Upper lobe of left lung (tissue), 6 donors: ENCODE measurements around the gene XDH. TPM values are rescaled to one million over a fixed set of nuclear protein-coding genes. Genes with fewer than 3 reads are reported as not detected.

Source experiments
- ATAC-seq, 2 donors: fragments of 200-7000 bp; cut with Tn5 transposase; one replicate each; pipeline ENCODE4 v1.9.1; 2022; ENCODE audit warnings: mild to moderate bottlenecking in 2 of 2, moderate library complexity in 2 of 2; ENCODE audit not compliant: low FRiP score in 2 of 2
- DNase-seq, 2 donors: peaks; one replicate each; pipeline ENCODE4 v3.0.0-alpha.2; 2019 to 2020
- H3K27ac ChIP-seq, 4 donors: fragments of 200-600 bp; sonication (generic); one replicate each; pipeline ENCODE4 v1.5.1; 2016 to 2019
- H3K27me3 ChIP-seq, 4 donors: fragments of 200-600 bp; sonication (generic); one replicate each; pipeline ENCODE4 v1.5.1; 2017 to 2019
- H3K36me3 ChIP-seq, 4 donors: fragments of 200-600 bp; sonication (generic); one replicate each; pipeline ENCODE4 v1.5.1; 2016 to 2019
- H3K4me1 ChIP-seq, 4 donors: fragments of 200-600 bp; sonication (generic); one replicate each; pipeline ENCODE4 v1.5.1; 2018 to 2019
- H3K4me3 ChIP-seq, 4 donors: fragments of 200-600 bp; sonication (generic); one replicate each; pipeline ENCODE4 v1.5.1; 2017 to 2019; ENCODE audit warnings: mild to moderate bottlenecking in 2 of 4, moderate library complexity in 1 of 4
- H3K9me3 ChIP-seq, 4 donors: fragments of 200-600 bp; sonication (generic); one replicate each; pipeline ENCODE4 v1.5.1; 2018 to 2019
- EP300 ChIP-seq, 4 donors: sonication (generic); formaldehyde crosslinking; IDR thresholded peaks; one replicate each; pipeline ENCODE4 v1.5.1; 2017; ENCODE audit warnings: antibody characterized with exemption in 4 of 4, control low read depth in 2 of 4
- POLR2A ChIP-seq, 4 donors: fragments of 450-650 bp; IDR thresholded peaks; one replicate each; pipeline ENCODE4 v1.5.1; 2016 to 2017; ENCODE audit warnings: antibody characterized with exemption in 4 of 4, mild to moderate bottlenecking in 2 of 4
- POLR2AphosphoS5 ChIP-seq, 2 donors: sonication (generic); formaldehyde crosslinking; IDR thresholded peaks; one replicate each; pipeline ENCODE4 v1.5.1; 2017; ENCODE audit warnings: antibody characterized with exemption in 2 of 2
- WGBS, 2 donors: methylation state at CpG; one replicate each; pipeline ENCODE4 v1.1.5; 2017 to 2018; 5-methylcytosine and 5-hydroxymethylcytosine counted together
- total RNA-seq, 6 donors: library from RNA; depleted of rRNA in 4 of 6; stranded (reverse); fragments of >200 nt in 4 of 6; gene quantifications; one replicate each; pipeline versions ENCODE4 v1.1.0 to v1.2.1, GENCODE V29; 2016 to 2021
- TF ChIP-seq, protein P1 (sequence below), 6 experiments: fragments of 450-650 bp in 4 of 6; fragments of 200-600 bp in 2 of 6; sonication (generic) in 2 of 6; IDR thresholded peaks; one replicate each; pipeline ENCODE4 v1.5.1; 2016 to 2019; ENCODE audit warnings: antibody characterized with exemption in 6 of 6
- donor health status: DM: no; HTN: no; CAD: no; lungs with moderate emphysema.
- donor health status: DM: no; HTN: yes; CAD: no; lungs with severe emphysema.

The XDH gene
- total RNA-seq, 6 donors from 2014 or later: 0.30 to 2.9 (median 0.67) TPM; not detected in 1

DNA sequence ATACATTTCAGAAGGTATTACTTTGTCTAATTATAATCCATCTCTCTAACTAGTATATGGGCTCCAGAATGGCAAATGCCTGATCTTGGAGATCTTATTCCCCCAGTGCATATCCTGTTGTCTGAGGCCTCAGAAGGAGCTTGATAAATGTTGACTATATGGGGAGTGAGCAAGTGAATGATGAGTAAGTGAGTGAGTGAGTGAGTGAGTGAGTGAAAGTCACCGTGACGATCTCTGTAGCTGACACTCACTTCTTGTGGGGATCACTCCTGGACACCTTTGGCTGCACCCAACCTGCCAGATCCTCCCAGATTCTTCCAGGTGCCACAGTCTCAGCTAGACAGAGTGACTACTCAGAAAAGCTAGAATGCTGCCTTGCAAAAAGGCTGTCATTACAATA lies 2.8 kb downstream of the XDH start:
- WGBS, 2 donors: 77 to 79% methylated on average over 2 of the region's 2 CpGs
- Histone ChIP-seq H3K4me3 (no peak overlapping the region), H3K36me3 (no peaks in the 10 kb centered on the region), H3K27ac (no peak overlapping the region), H3K27me3 (no peaks in the 10 kb centered on the region), H3K4me1 (peaks cover 0 to 6% (median 1%) of the 10 kb centered on the region in 4 donors), H3K9me3 (no peaks in the 10 kb centered on the region)
- TF ChIP-seq POLR2AphosphoS5 (IDR thresholded peaks at IDR 0.05) (no peak), EP300 (IDR thresholded peaks at IDR 0.05) (no peak), POLR2A (IDR thresholded peaks at IDR 0.05) (no peak)
- TF ChIP-seq, protein P1, sequence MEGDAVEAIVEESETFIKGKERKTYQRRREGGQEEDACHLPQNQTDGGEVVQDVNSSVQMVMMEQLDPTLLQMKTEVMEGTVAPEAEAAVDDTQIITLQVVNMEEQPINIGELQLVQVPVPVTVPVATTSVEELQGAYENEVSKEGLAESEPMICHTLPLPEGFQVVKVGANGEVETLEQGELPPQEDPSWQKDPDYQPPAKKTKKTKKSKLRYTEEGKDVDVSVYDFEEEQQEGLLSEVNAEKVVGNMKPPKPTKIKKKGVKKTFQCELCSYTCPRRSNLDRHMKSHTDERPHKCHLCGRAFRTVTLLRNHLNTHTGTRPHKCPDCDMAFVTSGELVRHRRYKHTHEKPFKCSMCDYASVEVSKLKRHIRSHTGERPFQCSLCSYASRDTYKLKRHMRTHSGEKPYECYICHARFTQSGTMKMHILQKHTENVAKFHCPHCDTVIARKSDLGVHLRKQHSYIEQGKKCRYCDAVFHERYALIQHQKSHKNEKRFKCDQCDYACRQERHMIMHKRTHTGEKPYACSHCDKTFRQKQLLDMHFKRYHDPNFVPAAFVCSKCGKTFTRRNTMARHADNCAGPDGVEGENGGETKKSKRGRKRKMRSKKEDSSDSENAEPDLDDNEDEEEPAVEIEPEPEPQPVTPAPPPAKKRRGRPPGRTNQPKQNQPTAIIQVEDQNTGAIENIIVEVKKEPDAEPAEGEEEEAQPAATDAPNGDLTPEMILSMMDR (IDR thresholded peaks at IDR 0.05): no peak
- DNase-seq: no peak
- no peak for ATAC-seq

DNA sequence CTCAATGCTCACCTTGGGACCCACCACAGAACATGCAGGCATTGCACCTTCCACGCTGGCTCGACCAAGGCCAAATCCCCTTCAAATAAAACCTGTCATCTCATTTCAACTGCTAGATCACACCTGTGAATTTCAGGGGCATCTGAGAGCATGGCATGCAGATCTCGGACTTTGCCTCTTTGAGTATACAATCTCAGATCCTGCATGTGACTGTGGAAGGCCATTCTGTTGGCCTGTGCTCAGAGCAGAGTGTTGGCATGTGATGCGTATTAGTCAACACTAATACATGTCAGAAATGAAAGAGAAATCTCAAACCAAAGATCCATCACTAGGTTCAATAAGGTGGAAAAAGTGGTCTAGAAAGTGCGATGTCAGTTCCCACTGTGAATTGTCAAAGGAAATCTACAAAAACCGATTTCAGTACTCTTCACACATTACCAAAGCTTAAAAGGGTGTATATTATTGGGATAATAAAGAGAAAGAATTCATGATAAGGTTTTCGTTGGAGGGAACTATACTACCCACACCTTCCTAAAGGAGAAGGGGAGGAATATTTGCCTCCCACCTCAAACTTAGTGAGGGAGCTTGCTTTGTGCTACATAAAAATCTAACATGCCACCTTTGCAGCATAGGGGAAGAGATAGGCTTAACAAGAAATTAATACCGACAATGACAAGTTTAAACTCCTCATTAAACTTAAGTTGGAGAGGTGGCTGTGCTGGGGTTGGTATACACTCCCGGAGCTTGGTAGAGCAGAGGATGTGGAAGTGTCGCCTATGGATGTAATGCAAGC lies 7.8 kb downstream of the XDH start:
- Histone ChIP-seq H3K4me1 (no peaks in the 10 kb centered on the region), H3K27ac (no peak overlapping the region), H3K9me3 (no peaks in the 10 kb centered on the region), H3K4me3 (no peak overlapping the region), H3K36me3 (no peaks in the 10 kb centered on the region), H3K27me3 (no peaks in the 10 kb centered on the region)
- 81 to 87% methylated on average over 10 of the region's 10 CpGs for WGBS, 2 donors
- DNase-seq (no peak), ATAC-seq (no peak)
- no peak for TF ChIP-seq POLR2A (IDR thresholded peaks at IDR 0.05)
- no peak for TF ChIP-seq POLR2AphosphoS5 (IDR thresholded peaks at IDR 0.05)
- TF ChIP-seq, protein P1 (IDR thresholded peaks at IDR 0.05): no peak
- TF ChIP-seq EP300 (IDR thresholded peaks at IDR 0.05): no peak

DNA sequence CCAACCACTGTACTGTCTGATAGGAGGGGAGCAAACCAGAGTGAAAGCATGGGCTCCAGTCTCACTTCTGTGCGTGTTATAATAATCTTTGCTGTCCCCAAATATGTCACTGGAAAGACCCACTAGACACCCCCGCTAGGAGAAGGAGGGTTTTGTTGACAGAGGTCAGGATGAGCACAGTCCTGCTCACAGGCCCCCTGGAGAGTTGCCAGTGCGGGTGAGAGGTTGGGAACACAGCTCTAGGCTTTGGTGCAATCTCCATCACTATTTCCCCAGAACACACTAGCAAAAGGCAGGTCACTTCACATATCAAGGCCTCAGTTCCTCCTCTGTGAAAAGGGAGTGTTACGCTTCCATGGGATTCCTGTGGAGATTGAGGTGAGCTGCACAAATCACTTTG lies 9.7 kb downstream of the XDH start:
- 78 to 89% methylated on average over 4 of the region's 4 CpGs for WGBS, 2 donors
- no peak for TF ChIP-seq POLR2AphosphoS5 (IDR thresholded peaks at IDR 0.05)
- DNase-seq: no peak

DNA sequence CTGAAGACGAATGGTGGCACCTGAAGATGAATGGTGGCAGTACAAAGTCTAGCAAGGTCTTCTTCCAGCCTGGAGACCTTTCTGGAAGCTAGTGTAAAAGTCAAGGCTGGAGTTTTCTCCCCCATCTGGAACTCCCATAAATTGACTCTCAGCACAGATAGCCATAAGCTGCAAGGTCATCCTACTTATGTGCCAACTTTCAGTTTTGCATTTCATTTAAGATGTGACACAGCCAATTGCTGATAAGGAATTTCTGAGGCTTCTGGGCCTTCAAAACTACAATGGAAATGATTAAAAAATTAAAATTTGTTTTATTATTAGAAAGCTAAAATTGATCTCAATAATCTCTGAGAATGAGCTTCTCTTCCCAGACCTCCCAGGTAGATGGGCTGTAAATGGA lies 10.2 kb downstream of the XDH start:
- no peak for TF ChIP-seq POLR2AphosphoS5 (IDR thresholded peaks at IDR 0.05)
- TF ChIP-seq, protein P1 (IDR thresholded peaks at IDR 0.05): no peak
- TF ChIP-seq POLR2A (IDR thresholded peaks at IDR 0.05): no peak
- TF ChIP-seq EP300 (IDR thresholded peaks at IDR 0.05): no peak
- Histone ChIP-seq H3K27me3 (no peaks in the 10 kb centered on the region), H3K9me3 (no peaks in the 10 kb centered on the region), H3K4me3 (no peak overlapping the region), H3K36me3 (no peaks in the 10 kb centered on the region), H3K4me1 (no peaks in the 10 kb centered on the region), H3K27ac (no peak overlapping the region)
- WGBS, 2 donors: 83 to 93% methylated on average over 1 of the region's 1 CpG
- no peak for DNase-seq
- ATAC-seq: no peak

More for the DNA sequence above, 9.7 kb downstream of the XDH start:
- Histone ChIP-seq H3K4me1 (no peaks in the 10 kb centered on the region), H3K4me3 (no peak overlapping the region), H3K27me3 (no peaks in the 10 kb centered on the region), H3K9me3 (no peaks in the 10 kb centered on the region), H3K27ac (no peak overlapping the region), H3K36me3 (no peaks in the 10 kb centered on the region)
- no peak for ATAC-seq

DNA sequence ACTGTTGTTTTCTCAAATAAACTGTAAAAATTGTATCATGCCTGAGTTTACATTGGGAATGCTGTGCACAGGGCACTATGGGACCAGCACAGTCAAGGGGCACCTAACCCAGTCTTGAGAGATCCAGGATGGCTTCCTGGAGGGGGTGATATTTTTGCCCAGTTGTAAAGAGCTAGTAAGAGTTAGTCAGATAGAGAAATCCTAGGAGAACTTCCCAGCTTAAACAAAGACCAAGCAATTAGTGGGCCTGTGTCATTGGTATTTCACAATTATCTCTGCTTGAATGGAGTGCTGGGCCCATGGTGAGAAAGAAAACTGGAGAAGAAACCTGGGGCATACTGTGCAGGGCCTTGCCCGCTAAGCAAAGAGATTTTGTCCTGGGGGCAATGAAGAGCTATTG lies 12.2 kb downstream of the XDH start:
- ATAC-seq (no peak), DNase-seq (no peak)
- 60 to 87% methylated on average over 1 of the region's 1 CpG for WGBS, 2 donors
- H3K4me3 ChIP-seq: no peak overlapping the region
- H3K9me3 ChIP-seq: no peaks in the 10 kb centered on the region
- no peaks in the 10 kb centered on the region for H3K4me1 ChIP-seq
- TF ChIP-seq POLR2AphosphoS5 (IDR thresholded peaks at IDR 0.05): no peak
- TF ChIP-seq, protein P1 (IDR thresholded peaks at IDR 0.05): no peak
- no peak for TF ChIP-seq POLR2A (IDR thresholded peaks at IDR 0.05)
- no peak overlapping the region for H3K27ac ChIP-seq
- H3K27me3 ChIP-seq: no peaks in the 10 kb centered on the region
- no peaks in the 10 kb centered on the region for H3K36me3 ChIP-seq
